ENCODE data around the gene ANO4. TPM values are rescaled to one million over a fixed set of nuclear protein-coding genes. Genes with fewer than 3 reads are reported as not detected.

Gene ANO4
- total RNA-seq, 1 experiment from 2014 or later = 1.7 TPM

DNA sequence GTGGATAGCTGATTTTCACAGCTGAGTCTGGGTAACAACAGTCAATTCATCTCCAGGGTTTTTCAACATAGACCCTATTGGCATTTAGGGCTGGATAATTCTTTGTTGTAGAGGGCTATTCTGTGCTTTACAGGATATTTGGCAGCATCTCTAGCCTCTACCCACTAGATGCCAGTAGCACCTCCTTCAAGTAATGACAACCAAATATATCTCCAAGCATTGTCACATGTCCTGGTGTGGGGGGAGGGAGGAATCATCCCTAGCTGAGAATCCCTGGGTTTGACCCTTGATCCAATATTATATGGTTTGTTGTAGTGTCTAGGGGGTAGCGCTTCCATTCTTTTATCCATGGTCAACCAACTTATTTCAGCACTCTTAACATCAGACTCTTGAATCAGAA is 157.2 kb downstream of the ANO4 start:
- no peak for DNase-seq (ENCODE audit: low spot score)

GRCh38 chr12:100953217-100953616 is 158.6 kb downstream of the ANO4 start:
- DNase-seq (ENCODE audit: low spot score) = no peak

GRCh38 chr12:100953677-100954076 is 159.1 kb downstream of the ANO4 start:
- no peak for DNase-seq (ENCODE audit: low spot score)

DNA sequence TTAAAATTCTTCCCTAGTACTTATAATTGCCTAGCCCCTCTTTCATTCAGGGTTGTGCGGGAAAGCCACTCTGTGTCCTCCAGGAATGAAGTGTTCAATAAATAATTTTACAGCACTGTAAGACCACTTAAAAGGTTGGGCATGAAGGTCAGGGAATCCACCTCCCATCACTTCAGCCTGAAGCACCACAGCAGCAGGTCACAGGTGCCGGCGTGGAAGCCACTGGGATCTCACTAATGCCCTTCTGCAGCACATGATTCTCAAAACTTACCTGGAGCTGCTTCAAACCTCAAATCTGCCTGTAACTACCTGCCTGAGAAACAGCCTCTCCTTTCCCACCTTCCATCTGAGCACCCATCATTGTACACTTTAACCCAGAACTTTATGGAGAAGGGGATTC is 159.5 kb downstream of the ANO4 start:
- DNase-seq (ENCODE audit: low spot score) = no peak

- DNase-seq (ENCODE audit: low spot score) = peak; percentile 72
These were observed 160.6 kb downstream of the ANO4 start for GRCh38 chr12:100955139-100955538.

DNA sequence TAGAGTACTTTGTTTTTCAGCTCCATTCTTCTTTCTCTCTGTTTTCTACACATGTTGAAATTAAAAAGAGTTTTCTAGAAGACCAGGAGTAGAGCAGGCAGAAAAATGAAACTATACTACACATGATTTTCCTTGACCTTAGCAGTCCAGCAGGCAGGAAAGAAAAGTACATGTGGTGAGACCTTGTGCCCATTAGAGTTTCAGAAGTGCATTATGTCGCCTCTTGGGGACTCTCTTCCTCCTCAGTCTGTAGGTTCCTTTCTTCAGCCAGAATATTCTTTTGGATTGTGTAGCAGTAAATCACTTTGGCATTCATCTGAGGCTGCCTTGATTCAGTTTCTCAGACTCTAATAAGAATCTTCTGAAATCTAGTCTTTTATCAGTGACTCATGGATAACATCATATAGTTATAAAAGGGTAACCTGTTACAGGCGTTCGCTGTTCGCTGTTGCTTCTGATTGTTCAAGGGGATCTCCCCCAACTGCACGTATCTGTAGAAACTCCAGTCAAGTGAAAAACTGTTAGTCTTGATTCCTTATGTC is 161.8 kb downstream of the ANO4 start:
- DNase-seq (ENCODE audit: low spot score) = no peak

- peak; percentile 41 for DNase-seq (ENCODE audit: low spot score)
These were observed 164.9 kb downstream of the ANO4 start for GRCh38 chr12:100959481-100959880.

GRCh38 chr12:100962086-100962712 is 167.6 kb downstream of the ANO4 start:
- DNase-seq (ENCODE audit: low spot score) = no peak

- no peak for DNase-seq (ENCODE audit: low spot score)
These were observed 168.8 kb downstream of the ANO4 start for GRCh38 chr12:100963381-100963780.

GRCh38 chr12:100964028-100964427 is 169.5 kb downstream of the ANO4 start:
- no peak for DNase-seq (ENCODE audit: low spot score)

DNA sequence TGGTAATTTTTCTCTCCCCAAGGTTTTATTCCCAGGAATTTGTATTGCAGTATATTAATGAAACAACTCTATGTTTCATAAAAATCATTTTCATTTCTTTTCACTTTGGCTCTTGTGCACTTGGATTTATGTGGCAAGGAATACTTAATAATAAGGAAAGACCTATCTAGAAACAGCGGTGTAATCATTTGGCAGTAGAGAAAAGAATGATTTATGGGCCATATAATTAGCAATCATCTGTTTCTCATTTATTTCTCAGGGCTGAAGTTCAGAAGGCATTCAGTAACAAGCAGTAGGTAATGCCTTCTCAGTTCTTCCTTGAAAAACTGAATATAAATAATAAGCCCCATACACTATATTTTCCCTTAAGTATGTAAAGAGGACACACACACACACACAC is 172.6 kb downstream of the ANO4 start:
- no peak for DNase-seq (ENCODE audit: low spot score)

DNA sequence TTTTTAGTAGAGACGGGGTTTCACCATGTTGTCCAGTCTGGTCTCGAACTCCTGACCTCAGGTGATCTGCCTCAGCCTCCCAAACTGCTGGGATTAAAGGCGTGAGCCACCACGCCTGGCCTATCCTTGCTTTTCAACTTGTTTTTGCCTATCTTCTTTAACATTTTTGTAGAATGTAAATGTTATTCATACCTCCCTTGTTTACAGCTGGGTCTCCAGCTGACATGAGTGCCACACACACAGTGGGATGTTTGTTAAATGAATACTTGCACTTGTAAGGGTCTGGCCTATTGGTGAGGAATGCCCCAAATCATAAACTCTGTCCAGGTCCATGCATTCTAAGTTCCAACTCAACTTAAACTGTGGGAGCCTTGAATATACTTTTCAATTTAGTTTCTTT is 176.3 kb downstream of the ANO4 start:
- DNase-seq (ENCODE audit: low spot score) = no peak

DNA sequence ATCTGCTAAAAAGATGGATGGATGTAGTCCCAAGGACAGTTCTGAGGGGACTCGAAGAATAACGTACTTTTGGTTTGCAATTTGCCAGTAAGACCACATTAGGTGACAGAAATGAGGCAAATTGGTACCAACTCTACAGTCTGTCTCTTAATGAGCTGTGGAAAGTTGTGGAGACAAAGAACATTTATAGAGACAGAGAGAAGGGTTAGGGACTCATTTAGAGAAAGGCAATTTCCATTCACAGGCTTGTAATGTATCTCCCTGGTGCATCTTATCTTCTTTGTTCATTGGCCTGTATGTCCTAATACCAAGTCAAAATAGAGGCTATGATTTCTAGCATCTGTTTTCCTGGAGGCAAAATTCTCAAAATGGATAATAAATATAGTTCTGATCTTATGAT is 177.5 kb downstream of the ANO4 start:
- no peak for DNase-seq (ENCODE audit: low spot score)

- DNase-seq (ENCODE audit: low spot score) = no peak
These were observed 179.8 kb downstream of the ANO4 start for GRCh38 chr12:100974341-100974740.

DNA sequence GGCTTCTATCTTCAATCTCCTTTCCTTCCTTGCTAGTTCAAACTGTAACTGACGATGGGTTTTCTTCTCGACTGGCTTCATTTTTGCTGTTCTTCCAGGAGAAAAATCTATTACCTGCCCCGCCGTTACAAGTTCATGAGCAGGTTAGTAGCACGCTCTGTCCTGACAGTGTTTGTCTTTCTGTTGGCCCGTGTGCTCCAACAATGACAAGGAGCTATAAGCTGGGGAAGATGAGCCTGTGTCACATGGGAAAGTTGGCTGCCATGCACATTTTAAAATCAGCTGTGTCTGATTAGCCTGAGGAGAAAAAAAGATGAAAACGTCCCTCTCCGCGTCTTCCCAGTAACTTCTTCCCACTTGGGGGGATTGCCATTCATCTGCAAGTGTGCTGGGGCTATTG is 180.2 kb downstream of the ANO4 start:
- no peak for DNase-seq (ENCODE audit: low spot score)

- DNase-seq (ENCODE audit: low spot score) = no peak
These were observed 182.2 kb downstream of the ANO4 start for GRCh38 chr12:100976735-100977134.

DNA sequence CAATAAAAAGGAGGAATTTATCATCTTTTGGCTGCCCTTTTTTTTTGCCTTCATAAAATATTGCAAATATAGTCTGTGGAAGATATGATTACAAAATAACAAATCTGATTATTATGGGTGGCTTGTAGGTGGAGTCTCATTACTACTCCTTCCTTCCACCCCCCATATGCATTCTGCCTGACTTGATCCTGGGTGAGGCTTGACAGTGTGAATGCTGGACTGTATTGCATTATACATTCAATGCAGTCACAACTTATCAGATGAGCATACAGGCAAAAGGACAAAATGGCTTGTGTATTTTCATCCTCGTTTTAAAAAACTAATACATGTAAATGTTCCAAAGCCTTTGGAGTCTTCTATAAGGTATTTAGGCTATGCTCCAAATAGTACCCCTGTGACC is 186.3 kb downstream of the ANO4 start:
- DNase-seq (ENCODE audit: low spot score) = no peak

DNA sequence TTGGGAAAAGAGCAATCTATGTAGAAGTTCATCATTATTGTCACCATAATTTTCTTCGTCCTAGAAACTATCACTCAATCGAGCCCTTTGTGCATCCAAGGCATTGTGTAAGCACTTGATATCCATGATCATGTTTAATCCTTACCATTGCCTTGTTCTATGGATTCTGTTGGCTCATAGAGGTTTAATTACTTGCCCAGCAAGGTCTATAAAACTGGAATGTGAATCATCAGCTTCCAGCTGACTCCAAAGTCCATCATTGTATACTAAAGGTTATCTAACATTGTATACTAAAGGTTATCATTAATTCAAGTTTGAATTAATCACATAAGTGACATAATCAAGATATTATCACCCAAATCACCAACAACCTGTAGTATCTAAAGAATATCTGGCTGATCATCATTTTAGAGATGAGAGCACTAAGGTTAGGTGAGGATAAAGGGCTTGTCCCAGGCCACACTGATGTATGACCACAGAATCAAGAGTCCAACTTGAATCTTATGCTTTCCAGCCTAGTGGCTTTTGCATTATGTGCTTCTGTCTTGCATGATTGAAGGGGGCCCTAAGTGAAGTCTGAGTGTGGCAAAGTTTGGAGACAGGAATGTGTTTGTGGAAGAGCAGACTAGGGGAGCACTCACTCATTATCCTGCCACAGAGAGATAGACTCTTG is 188.1 kb downstream of the ANO4 start:
- DNase-seq (ENCODE audit: low spot score) = no peak

DNA sequence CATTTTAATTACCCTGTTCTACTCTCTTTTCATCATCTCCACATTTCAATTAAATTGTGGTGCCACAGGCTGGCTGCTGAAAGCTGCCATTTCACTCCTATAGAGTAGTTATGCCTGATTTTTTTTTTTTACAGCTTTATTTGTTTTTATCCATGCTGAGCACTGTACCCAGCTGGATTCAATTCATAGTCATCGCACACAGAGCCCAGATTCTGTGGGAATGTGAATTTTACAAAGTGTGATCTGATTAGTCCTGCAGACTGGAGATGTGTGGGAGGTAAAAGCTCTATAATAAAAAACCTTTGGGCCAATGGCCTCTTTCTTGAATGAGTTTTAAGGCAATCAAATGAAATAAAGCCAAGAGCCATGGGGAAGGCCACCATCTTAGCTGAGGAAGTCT is 190.2 kb downstream of the ANO4 start:
- DNase-seq (ENCODE audit: low spot score) = no peak

GRCh38 chr12:100986595-100987547 is 192.3 kb downstream of the ANO4 start:
- DNase-seq (ENCODE audit: low spot score) = no peak

DNA sequence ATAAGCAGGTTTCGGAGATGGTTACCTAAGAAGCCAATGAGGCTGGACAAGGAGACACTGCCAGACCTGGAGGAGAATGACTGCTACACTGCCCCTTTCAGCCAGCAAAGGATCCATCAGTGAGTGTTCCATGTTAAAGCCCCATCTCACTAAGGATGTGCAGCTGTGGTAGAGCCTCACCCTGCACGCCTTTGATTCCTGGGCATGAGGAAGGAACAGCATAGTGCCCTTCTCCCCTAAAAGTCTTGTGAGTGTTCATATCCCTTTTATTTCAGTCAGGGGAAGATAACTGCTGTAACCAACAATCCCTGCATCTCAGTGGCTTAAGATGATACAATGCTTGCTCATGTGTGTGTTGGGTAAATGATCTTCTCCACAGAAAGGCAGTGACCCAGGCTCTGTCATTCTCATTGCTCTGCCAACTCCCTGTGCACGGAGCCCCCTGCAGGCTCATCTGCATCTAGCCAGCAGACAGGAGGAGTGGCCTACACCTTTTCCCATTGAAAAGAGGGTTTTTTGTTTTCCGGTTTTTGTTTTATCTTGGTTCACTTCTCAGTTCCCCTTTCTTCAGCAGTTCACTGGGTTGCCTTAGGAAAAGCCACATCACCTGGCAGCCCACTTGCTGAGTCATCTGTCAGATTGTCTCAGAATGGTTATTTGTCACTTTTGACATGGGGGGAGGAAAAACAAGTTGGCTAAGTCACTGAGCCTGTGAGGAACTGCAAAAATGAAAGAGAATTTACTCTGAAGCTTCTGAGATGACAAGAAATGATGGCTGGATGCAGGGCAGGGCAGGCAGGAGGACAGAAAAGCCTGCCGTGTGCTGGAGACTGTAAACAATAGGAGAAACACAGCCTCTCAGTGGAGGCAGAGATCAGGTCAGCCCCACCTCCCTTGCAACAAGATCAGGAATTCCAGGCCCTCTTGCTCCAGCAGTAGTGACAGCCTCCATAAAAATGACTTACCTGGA is 193.3 kb downstream of the ANO4 start:
- DNase-seq (ENCODE audit: low spot score) = peak; percentile 68

Data from H4 (cell line).